ENCODE results near the gene NANOS3. TPM values are rescaled to one million over a fixed set of nuclear protein-coding genes. Genes with fewer than 3 reads are reported as not detected.

The NANOS3 gene
- total and polyA plus RNA-seq, 2 donors = 1.4 to 2.6 TPM

DNA sequence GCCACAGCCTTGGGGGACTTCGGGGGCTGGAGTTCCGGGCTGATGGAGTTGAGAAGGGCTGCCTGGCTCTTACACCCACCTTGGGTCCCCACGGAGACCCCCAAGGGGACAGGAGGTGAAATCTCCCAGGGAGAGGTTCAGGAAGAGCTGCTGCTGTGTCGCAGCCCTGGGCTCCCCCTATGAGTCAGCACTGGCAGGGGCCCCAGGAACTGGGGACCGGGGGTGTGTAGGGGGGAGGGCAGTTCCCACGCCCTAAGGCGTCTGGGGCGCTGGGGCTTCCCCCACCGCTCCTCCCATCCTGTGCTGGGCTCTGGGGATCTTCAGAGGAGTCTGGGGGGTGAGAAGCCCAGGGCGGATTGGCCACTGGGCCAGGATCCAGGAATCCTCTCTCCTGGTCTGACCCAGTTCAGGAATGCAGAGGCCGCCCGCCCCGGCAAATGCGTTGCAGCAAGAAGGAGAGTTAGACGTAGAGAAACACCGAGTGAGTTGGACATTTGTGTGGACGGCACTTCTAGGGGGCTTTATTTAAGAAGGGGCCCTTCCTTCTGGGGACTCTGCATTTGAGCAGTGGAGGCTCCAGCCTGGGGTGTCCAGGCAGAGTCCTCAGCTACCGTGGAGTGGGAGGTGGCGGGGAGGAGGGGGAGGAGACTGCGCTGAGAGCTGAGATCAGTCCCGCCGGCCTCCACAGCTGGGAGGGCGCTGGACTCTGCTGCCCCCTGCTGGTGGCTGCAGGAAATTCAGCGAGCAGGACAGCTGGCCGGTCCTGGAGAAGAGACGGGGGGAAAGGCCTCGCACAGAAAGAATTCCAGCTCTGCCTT, 15.0 kb upstream of the NANOS3 start:
- Histone ChIP-seq H3K4me3 (ENCODE audit: low read length in 2 of 2) (peak overlapping the region; percentile 47 to 59), H3K9me3 (ENCODE audit: control insufficient read depth in 2 of 2, insufficient read depth in 1 of 2, low read length in 1 of 2) (peaks cover 0 to 5% of the 10 kb centered on the region in 2 donors), H3K27ac (ENCODE audit: low read depth in 1 of 2, low read length in 1 of 2) (peak overlapping the region; percentile 69 to 75), H3K27me3 (ENCODE audit: control insufficient read depth in 2 of 2, insufficient read depth in 1 of 2, low read length in 1 of 2) (peaks cover 4 to 29% of the 10 kb centered on the region in 2 donors), H3K36me3 (ENCODE audit: control insufficient read depth in 2 of 2, insufficient read depth in 2 of 2, low read length in 1 of 2) (no peaks in the 10 kb centered on the region), H3K4me1 (ENCODE audit: control insufficient read depth in 2 of 2, insufficient read depth in 2 of 2, low read length in 2 of 2) (peaks cover 22 to 41% of the 10 kb centered on the region in 2 donors)
- peak in 4 of 9 donors; percentile 82 to 89 (median 86) for DNase-seq (ENCODE audit: low read depth in 6 of 9, low spot score in 9 of 9)
- 2% methylated on average over 27 of the region's 27 CpGs for WGBS

DNA sequence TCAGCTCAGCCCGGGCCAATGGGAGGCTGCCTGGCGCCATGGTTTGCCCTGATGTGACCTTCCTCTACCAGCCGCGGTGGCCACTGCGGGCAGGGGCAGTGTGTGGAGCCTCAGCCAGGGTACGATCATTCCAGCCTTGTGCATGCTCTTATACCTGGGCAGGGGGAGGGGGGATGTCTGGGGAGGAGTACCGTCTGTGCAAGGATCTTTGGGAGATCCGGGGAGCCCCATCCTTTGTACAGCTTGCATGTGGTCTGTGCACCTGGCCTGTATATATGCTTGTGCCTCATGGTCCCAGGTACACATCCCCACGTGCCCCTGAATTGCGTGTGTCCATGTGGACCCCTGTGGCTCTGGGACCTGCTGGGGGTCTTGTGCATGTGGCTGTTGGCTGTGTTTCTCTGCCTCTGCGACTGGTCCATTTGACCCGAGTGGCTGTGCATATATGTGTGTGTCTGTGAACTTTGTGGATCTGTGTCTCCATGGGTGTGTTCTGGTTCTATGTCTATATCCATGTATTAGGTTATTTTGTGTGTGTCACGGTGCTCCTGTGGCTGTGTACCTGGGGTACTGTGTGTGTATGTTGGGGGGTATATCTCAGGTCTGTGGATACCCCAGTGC, 12.8 kb upstream of the NANOS3 start:
- Histone ChIP-seq H3K9me3 (ENCODE audit: control insufficient read depth in 2 of 2, insufficient read depth in 1 of 2, low read length in 1 of 2) (peaks cover 0 to 5% of the 10 kb centered on the region in 2 donors), H3K36me3 (ENCODE audit: control insufficient read depth in 2 of 2, insufficient read depth in 2 of 2, low read length in 1 of 2) (no peaks in the 10 kb centered on the region), H3K4me3 (ENCODE audit: low read length in 2 of 2) (no peak overlapping the region), H3K4me1 (ENCODE audit: control insufficient read depth in 2 of 2, insufficient read depth in 2 of 2, low read length in 2 of 2) (peaks cover 32 to 56% of the 10 kb centered on the region in 2 donors), H3K27ac (ENCODE audit: low read depth in 1 of 2, low read length in 1 of 2) (no peak overlapping the region), H3K27me3 (ENCODE audit: control insufficient read depth in 2 of 2, insufficient read depth in 1 of 2, low read length in 1 of 2) (peaks cover 4 to 31% of the 10 kb centered on the region in 2 donors)
- peak in 2 of 9 donors; percentile 37 to 57 for DNase-seq (ENCODE audit: low read depth in 6 of 9, low spot score in 9 of 9)
- WGBS = 24% methylated on average over 13 of the region's 13 CpGs

DNA sequence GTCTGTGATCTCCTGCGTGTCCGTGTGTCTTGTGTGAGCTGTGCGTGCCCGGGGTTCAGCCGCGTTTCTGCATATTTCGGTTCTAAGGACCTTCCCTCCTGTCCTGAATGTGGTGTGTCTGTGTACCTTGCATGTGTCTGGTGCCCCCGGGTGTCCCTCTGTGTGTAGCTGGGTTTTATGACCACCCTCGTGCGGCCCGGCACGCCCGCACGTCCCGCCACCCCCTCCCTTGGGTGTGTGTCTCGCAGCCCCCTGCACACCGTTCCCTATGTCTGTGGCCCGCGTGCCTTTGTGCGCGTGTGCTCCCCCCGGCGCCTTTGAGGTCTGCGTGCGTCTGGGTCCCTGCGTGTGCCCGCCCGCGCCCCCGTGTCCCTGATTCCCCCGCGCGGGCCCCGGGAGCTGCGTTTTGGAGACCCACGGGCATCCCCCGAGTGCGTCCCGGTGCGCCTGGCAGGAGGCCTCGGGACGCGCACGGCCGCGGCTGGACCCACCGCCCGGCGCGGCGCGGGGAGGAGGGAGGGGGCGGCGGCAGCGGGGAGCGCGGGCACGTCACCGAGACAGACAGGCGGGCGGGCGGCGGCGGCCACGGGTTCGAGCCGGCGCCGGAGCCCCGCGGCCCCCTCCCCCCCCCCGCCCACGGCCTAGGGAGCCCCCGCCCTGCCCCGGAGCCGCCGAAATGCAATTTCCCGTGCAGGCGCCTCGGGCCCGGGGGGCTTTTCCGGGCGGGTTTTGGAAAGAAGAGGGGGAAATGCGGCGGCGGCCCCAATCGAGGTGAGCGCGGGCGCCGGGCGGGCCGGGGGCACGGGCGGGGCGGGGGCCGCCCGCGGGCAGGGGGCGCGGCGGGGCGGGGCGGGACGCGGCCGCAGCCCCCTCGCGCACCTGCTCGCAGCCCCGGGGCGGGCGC, 12.0 kb upstream of the NANOS3 start:
- H3K4me3 ChIP-seq (ENCODE audit: low read length in 2 of 2) = peak overlapping the region; percentile 41 to 70
- no peaks in the 10 kb centered on the region for H3K36me3 ChIP-seq (ENCODE audit: control insufficient read depth in 2 of 2, insufficient read depth in 2 of 2, low read length in 1 of 2)
- peak in 1 of 9 donors; percentile 52 for DNase-seq (ENCODE audit: low read depth in 6 of 9, low spot score in 9 of 9)
- peaks cover 4 to 31% of the 10 kb centered on the region in 2 donors for H3K27me3 ChIP-seq (ENCODE audit: control insufficient read depth in 2 of 2, insufficient read depth in 1 of 2, low read length in 1 of 2)
- WGBS = 2% methylated on average over 108 of the region's 113 CpGs
- peaks cover 0 to 10% of the 10 kb centered on the region in 2 donors for H3K9me3 ChIP-seq (ENCODE audit: control insufficient read depth in 2 of 2, insufficient read depth in 1 of 2, low read length in 1 of 2)
- H3K27ac ChIP-seq (ENCODE audit: low read depth in 1 of 2, low read length in 1 of 2) = no peak overlapping the region
- H3K4me1 ChIP-seq (ENCODE audit: control insufficient read depth in 2 of 2, insufficient read depth in 2 of 2, low read length in 2 of 2) = peaks cover 37 to 61% of the 10 kb centered on the region in 2 donors

DNA sequence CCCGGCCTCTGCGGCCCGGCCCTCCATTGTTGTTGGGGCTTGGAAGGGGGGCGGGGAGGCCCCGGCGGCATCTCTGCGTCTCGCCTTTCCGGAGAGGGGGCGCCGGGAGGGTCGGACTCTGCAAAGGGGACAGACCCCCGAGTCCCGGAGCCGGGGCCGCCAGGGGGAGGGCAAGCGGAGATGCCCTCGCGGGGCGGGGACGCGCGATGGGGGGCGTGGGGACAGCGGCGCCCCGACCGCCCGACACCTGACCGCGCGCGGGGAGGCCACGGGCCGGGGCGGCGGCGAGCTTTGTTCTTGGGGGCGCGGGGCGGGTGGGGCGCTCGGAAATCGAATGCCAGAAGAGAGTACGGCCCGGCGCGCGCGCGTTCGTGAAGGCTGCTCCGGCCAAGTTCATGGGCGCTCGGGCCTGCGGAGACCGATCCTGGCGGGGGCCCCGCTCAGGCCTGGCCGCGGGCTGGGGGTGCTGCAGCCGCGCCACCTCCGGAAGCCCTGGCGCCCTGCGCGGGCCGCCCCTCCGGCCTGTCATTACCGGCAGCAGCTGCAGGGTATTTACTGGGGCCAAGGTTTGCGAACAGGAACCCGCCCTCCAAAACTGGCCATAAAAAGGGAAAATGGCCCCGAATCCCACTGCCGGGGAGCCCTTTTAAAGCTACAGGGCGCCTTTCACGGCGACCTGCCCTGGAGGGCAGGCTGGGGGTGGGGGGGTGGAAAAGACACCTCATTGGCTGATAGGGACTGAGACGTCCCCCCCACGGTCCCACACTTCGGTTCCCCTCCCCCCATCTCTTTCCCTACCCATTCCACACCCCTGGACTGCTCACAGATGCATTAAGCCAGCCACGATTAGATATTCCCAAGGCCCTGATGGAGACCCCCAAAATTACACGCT, 11.1 kb upstream of the NANOS3 start:
- peaks cover 37 to 65% of the 10 kb centered on the region in 2 donors for H3K4me1 ChIP-seq (ENCODE audit: control insufficient read depth in 2 of 2, insufficient read depth in 2 of 2, low read length in 2 of 2)
- no peaks in the 10 kb centered on the region for H3K36me3 ChIP-seq (ENCODE audit: control insufficient read depth in 2 of 2, insufficient read depth in 2 of 2, low read length in 1 of 2)
- H3K27me3 ChIP-seq (ENCODE audit: control insufficient read depth in 2 of 2, insufficient read depth in 1 of 2, low read length in 1 of 2) = peaks cover 4 to 31% of the 10 kb centered on the region in 2 donors
- peak overlapping the region; percentile 41 to 70 for H3K4me3 ChIP-seq (ENCODE audit: low read length in 2 of 2)
- 2% methylated on average over 82 of the region's 82 CpGs for WGBS
- H3K9me3 ChIP-seq (ENCODE audit: control insufficient read depth in 2 of 2, insufficient read depth in 1 of 2, low read length in 1 of 2) = peaks cover 0 to 15% of the 10 kb centered on the region in 2 donors
- DNase-seq (ENCODE audit: low read depth in 6 of 9, low spot score in 9 of 9) = peak in 1 of 9 donors; percentile 44
- H3K27ac ChIP-seq (ENCODE audit: low read depth in 1 of 2, low read length in 1 of 2) = peak overlapping the region in 1 of 2 donors; percentile 62

DNA sequence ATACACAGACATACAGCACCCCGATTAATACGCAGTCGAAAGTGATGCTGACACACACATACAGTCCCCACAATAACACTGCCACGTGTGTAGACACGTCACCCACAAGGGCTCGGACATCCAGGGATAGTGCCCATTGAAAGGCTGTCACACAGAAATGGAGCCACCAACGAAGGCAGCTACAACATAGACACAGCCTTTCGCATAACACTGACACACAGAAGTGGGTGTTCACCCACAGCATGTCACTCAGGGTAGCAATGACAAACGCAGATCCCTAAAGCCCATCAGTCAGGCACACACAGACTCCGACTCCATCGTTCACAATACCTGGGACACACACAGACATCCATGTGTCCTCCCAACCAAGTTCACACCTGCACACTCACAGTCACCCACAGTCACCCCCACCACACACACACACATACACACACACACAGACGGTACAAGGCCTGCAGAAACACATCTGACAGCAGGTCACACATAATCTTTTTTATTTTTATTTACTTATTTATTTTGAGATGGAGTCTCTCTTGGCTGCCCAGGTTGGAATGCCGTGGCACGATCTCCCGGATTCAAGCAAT, 10.4 kb upstream of the NANOS3 start:
- WGBS = 82% methylated on average over 15 of the region's 15 CpGs
- H3K4me1 ChIP-seq (ENCODE audit: control insufficient read depth in 2 of 2, insufficient read depth in 2 of 2, low read length in 2 of 2) = peaks cover 32 to 66% of the 10 kb centered on the region in 2 donors
- DNase-seq (ENCODE audit: low read depth in 6 of 9, low spot score in 9 of 9) = peak in 1 of 9 donors; percentile 11
- peak overlapping the region; percentile 41 to 70 for H3K4me3 ChIP-seq (ENCODE audit: low read length in 2 of 2)
- H3K27me3 ChIP-seq (ENCODE audit: control insufficient read depth in 2 of 2, insufficient read depth in 1 of 2, low read length in 1 of 2) = peaks cover 4 to 31% of the 10 kb centered on the region in 2 donors
- H3K27ac ChIP-seq (ENCODE audit: low read depth in 1 of 2, low read length in 1 of 2) = no peak overlapping the region
- no peaks in the 10 kb centered on the region for H3K36me3 ChIP-seq (ENCODE audit: control insufficient read depth in 2 of 2, insufficient read depth in 2 of 2, low read length in 1 of 2)
- peaks cover 0 to 10% of the 10 kb centered on the region in 2 donors for H3K9me3 ChIP-seq (ENCODE audit: control insufficient read depth in 2 of 2, insufficient read depth in 1 of 2, low read length in 1 of 2)

DNA sequence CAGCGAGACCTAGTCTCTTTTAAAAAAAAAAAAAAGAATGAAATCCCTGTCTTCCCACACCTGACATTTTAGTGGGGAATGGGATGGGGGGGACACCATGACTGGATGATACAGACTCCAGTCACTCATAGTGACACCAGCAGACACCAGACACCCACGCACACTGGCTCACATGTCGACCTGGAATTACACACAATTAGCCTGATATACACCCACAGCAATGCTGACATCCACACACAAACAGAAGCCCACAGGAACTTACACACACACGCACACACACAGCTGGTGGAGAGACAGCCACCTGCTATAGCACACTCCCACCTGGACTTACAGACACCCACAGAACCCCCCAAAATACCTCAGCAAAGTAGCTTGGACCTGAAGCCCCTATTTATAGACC, 8.3 kb upstream of the NANOS3 start:
- Histone ChIP-seq H3K4me1 (ENCODE audit: control insufficient read depth in 2 of 2, insufficient read depth in 2 of 2, low read length in 2 of 2) (peaks cover 30 to 71% of the 10 kb centered on the region in 2 donors), H3K9me3 (ENCODE audit: control insufficient read depth in 2 of 2, insufficient read depth in 1 of 2, low read length in 1 of 2) (peaks cover 0 to 10% of the 10 kb centered on the region in 2 donors), H3K36me3 (ENCODE audit: control insufficient read depth in 2 of 2, insufficient read depth in 2 of 2, low read length in 1 of 2) (no peaks in the 10 kb centered on the region), H3K27me3 (ENCODE audit: control insufficient read depth in 2 of 2, insufficient read depth in 1 of 2, low read length in 1 of 2) (peaks cover 4 to 35% of the 10 kb centered on the region in 2 donors), H3K4me3 (ENCODE audit: low read length in 2 of 2) (no peak overlapping the region), H3K27ac (ENCODE audit: low read depth in 1 of 2, low read length in 1 of 2) (peak overlapping the region in 1 of 2 donors; percentile 21)
- peak in 2 of 9 donors; percentile 39 to 68 for DNase-seq (ENCODE audit: low read depth in 6 of 9, low spot score in 9 of 9)
- 54% methylated on average over 4 of the region's 4 CpGs for WGBS

DNA sequence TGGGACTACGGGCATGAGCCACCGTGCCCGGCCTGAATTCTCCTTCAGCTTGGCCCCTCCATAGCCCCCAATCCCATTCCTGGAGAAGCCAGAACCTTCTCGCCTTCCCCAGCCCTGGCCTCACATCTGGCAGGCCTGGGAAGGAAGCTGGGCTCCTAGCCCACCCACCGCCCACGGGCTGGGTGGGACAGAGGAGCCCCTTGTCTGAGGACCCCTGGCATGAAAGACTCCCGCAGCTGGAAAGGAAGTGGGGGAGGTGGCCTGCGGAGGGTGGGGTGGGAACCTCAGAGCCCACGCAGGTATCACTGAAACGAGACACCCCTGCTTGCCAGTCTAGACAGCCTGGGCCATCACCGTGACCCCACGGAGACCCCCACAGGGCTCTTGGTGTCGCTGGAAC, 7.7 kb upstream of the NANOS3 start:
- Histone ChIP-seq H3K9me3 (ENCODE audit: control insufficient read depth in 2 of 2, insufficient read depth in 1 of 2, low read length in 1 of 2) (peaks cover 0 to 10% of the 10 kb centered on the region in 2 donors), H3K27me3 (ENCODE audit: control insufficient read depth in 2 of 2, insufficient read depth in 1 of 2, low read length in 1 of 2) (peaks cover 2 to 35% of the 10 kb centered on the region in 2 donors), H3K27ac (ENCODE audit: low read depth in 1 of 2, low read length in 1 of 2) (no peak overlapping the region), H3K4me3 (ENCODE audit: low read length in 2 of 2) (no peak overlapping the region), H3K36me3 (ENCODE audit: control insufficient read depth in 2 of 2, insufficient read depth in 2 of 2, low read length in 1 of 2) (no peaks in the 10 kb centered on the region), H3K4me1 (ENCODE audit: control insufficient read depth in 2 of 2, insufficient read depth in 2 of 2, low read length in 2 of 2) (peaks cover 26 to 70% of the 10 kb centered on the region in 2 donors)
- WGBS = 53% methylated on average over 13 of the region's 13 CpGs
- peak in 2 of 9 donors; percentile 37 to 53 for DNase-seq (ENCODE audit: low read depth in 6 of 9, low spot score in 9 of 9)

Data from thymus (tissue), 11 donors.